Smooth muscle cell (in vitro differentiated cells): Measurements from ENCODE around the gene SLC16A3. TPM values are rescaled to one million over a fixed set of nuclear protein-coding genes. Genes with fewer than 3 reads are reported as not detected.
A peak's percentile ranks its signal among the peaks of the same experiment; 100 is the strongest.

Source experiments
- DNase-seq: peaks from one replicate; lab custom pipeline; 2025; ENCODE audit not compliant: unreplicated experiment; lab: John Stamatoyannopoulos, UW
- H2AFZ ChIP-seq: fragments of 200-600 bp; sonication (generic); 2 replicates; pipeline ENCODE4 v1.6.0; 2016; ENCODE audit warnings: antibody characterized with exemption, low read depth, mild to moderate bottlenecking
- H3F3A ChIP-seq: fragments of 200-600 bp; sonication (generic); 2 replicates; pipeline ENCODE4 v1.6.0; 2017; ENCODE audit warnings: antibody characterized with exemption, low read depth
- H3K27ac ChIP-seq: fragments of 200-600 bp; sonication (generic); 2 replicates; pipeline ENCODE4 v1.5.1; 2016; ENCODE audit warnings: low read depth, mild to moderate bottlenecking
- H3K27me3 ChIP-seq: fragments of 200-600 bp; sonication (generic); 2 replicates; pipeline ENCODE4 v1.6.1; 2016; ENCODE audit warnings: low read depth, mild to moderate bottlenecking
- H3K36me3 ChIP-seq: fragments of 200-600 bp; sonication (generic); 2 replicates; pipeline ENCODE4 v1.5.1; 2016; ENCODE audit warnings: low read depth
- H3K4me1 ChIP-seq: fragments of 200-600 bp; sonication (generic); 2 replicates; pipeline ENCODE4 v1.5.1; 2016; ENCODE audit warnings: low read depth
- H3K4me2 ChIP-seq: fragments of 200-600 bp; sonication (generic); 2 replicates; pipeline ENCODE4 v1.6.0; 2016; ENCODE audit warnings: mild to moderate bottlenecking
- H3K4me3 ChIP-seq: fragments of 200-600 bp; sonication (generic); 2 replicates; pipeline ENCODE4 v1.5.1; 2016; ENCODE audit warnings: mild to moderate bottlenecking
- H3K79me2 ChIP-seq: fragments of 200-600 bp; sonication (generic); 2 replicates; pipeline ENCODE4 v1.6.0; 2016; ENCODE audit warnings: low read depth, mild to moderate bottlenecking
- H3K9ac ChIP-seq: fragments of 200-600 bp; sonication (generic); 2 replicates; pipeline ENCODE4 v1.6.0; 2016; ENCODE audit warnings: low read depth
- H3K9me3 ChIP-seq: fragments of 200-600 bp; sonication (generic); replicated peaks from 2 replicates; pipeline ENCODE4 v1.5.1; 2016; ENCODE audit warnings: low read depth
- H4K20me1 ChIP-seq: fragments of 200-600 bp; sonication (generic); 2 replicates; pipeline ENCODE4 v1.6.0; 2016; ENCODE audit warnings: low read depth
- CTCF ChIP-seq: fragments of 200-600 bp; sonication (generic); IDR thresholded peaks from 2 replicates; pipeline ENCODE4 v1.5.1; 2017; ENCODE audit warnings: borderline replicate concordance, mild to moderate bottlenecking, antibody characterized with exemption; ENCODE audit not compliant: insufficient read depth, poor library complexity, severe bottlenecking
- WGBS: methylation state at CpG from one replicate; pipeline ENCODE4 v1.1.7; 2016; ENCODE audit warnings: low lambda C conversion rate; 5-methylcytosine and 5-hydroxymethylcytosine counted together
- polyA plus RNA-seq: library from polyadenylated mRNA; unstranded; fragments of >200 nt; fragmentation: Nextera tagmentation; extraction: Ambion mirVana; gene quantifications from 2 replicates; pipeline ENCODE4 v1.2.1, GENCODE V29; 2016
- total RNA-seq: library from RNA; depleted of rRNA; stranded (reverse); fragments of >200 nt; gene quantifications from 2 replicates; pipeline ENCODE4 v1.2.3, GENCODE V29; 2014

SLC16A3 gene
- total and polyA plus RNA-seq, 2 experiments from 2014 or later, result 83.3 to 180 TPM

GRCh38 chr17:82229698-82230608 lies 1.1 kb downstream of the SLC16A3 start:
- H2AFZ ChIP-seq, result no peak overlapping the region
- 37% methylated on average over 26 of the region's 28 CpGs for WGBS

DNA sequence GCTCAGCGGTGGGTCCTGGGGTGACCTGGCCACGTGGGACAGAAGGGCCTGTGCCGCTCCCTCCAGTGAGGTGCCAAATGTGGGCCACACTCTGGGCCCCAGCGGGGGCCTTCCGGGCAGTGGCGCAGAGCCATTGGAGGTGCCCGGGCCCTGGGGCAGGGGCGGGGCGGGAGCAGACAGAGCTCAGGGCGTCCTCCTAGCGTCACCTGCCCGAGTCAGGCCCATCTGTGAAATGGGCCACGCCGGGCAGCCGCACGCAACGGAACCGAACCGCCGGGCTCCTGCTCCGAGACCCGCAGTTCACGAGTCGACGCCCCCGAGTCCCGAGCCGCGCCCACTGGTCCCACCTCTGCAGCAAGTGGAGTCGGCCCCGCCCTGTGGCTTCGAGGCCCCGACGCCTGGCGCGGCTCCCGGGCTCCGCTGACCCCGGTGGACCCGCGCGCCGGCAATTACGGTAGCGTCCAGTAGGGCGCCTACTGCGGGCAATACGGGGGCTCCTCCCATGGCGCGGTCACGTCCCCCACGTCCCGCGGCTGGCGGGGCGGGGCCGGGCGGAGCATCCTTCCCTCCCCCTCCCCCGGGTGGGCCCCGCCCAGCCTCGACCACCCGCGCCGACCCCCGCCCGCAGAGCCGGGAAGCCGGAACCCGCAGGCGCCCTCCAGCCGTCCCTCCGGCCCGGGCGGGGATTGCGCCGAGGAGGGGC lies 1.9 kb downstream of the SLC16A3 start:
- Histone ChIP-seq H3K9me3 (no peaks in the 10 kb centered on the region), H3K36me3 (no peaks in the 10 kb centered on the region), H3F3A (no peaks in the 10 kb centered on the region), H3K4me1 (peaks cover 18% of the 10 kb centered on the region), H2AFZ (no peak overlapping the region), H3K9ac (peak overlapping the region; percentile 78), H3K79me2 (peaks cover 69% of the 10 kb centered on the region), H3K4me2 (peak overlapping the region; percentile 98), H3K27ac (peak overlapping the region; percentile 62), H3K4me3 (peak overlapping the region; percentile 79), H3K27me3 (no peaks in the 10 kb centered on the region), H4K20me1 (peaks cover 68% of the 10 kb centered on the region)
- 28% methylated on average over 50 of the region's 76 CpGs for WGBS
- peak; percentile 42 for TF ChIP-seq CTCF
- peak; percentile 60 for DNase-seq

More at GRCh38 chr17:82229698-82230608, 1.1 kb downstream of the SLC16A3 start:
- no peak for TF ChIP-seq CTCF
- no peak for DNase-seq
- H3F3A ChIP-seq, result no peaks in the 10 kb centered on the region
- peaks cover 60% of the 10 kb centered on the region for H4K20me1 ChIP-seq
- peak overlapping the region; percentile 79 for H3K4me3 ChIP-seq
- no peaks in the 10 kb centered on the region for H3K36me3 ChIP-seq
- H3K27ac ChIP-seq, result peak overlapping the region; percentile 62
- no peaks in the 10 kb centered on the region for H3K9me3 ChIP-seq
- H3K9ac ChIP-seq, result peak overlapping the region; percentile 88
- peaks cover 17% of the 10 kb centered on the region for H3K4me1 ChIP-seq
- H3K79me2 ChIP-seq, result peaks cover 61% of the 10 kb centered on the region
- H3K4me2 ChIP-seq, result peak overlapping the region; percentile 98
- H3K27me3 ChIP-seq, result no peaks in the 10 kb centered on the region

DNA sequence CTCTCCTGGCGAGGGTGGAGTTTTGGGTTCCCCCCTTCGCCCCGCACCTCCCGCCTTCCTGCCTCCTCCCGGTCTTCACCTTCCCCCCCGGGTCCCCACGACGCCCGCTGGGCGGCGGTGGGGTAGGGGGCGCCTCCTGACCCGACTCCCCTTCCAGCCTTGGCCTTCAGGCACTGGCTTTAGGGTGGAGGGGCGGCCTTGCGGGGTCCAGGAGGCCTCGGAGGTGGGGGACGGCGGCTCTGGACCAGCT lies 2.4 kb downstream of the SLC16A3 start:
- peak overlapping the region; percentile 98 for H3K4me2 ChIP-seq
- H4K20me1 ChIP-seq, result peaks cover 73% of the 10 kb centered on the region
- peaks cover 73% of the 10 kb centered on the region for H3K79me2 ChIP-seq
- H2AFZ ChIP-seq, result no peak overlapping the region
- no peaks in the 10 kb centered on the region for H3K27me3 ChIP-seq
- TF ChIP-seq CTCF, result no peak
- WGBS, result 2% methylated on average over 10 of the region's 18 CpGs
- H3K4me3 ChIP-seq, result peak overlapping the region; percentile 79
- H3K9ac ChIP-seq, result peak overlapping the region; percentile 78
- H3F3A ChIP-seq, result no peaks in the 10 kb centered on the region
- peak overlapping the region; percentile 7 for H3K27ac ChIP-seq
- no peak for DNase-seq
- no peaks in the 10 kb centered on the region for H3K36me3 ChIP-seq
- H3K4me1 ChIP-seq, result peaks cover 20% of the 10 kb centered on the region
- no peaks in the 10 kb centered on the region for H3K9me3 ChIP-seq
